Measurements from ENCODE around the gene DRG1. TPM values are rescaled to one million over a fixed set of nuclear protein-coding genes. Genes with fewer than 3 reads are reported as not detected.
A peak's percentile ranks its signal among the peaks of the same experiment; 100 is the strongest.

The DRG1 gene
- total RNA-seq, 1 donor from 2014 or later = 80.5 TPM

DNA sequence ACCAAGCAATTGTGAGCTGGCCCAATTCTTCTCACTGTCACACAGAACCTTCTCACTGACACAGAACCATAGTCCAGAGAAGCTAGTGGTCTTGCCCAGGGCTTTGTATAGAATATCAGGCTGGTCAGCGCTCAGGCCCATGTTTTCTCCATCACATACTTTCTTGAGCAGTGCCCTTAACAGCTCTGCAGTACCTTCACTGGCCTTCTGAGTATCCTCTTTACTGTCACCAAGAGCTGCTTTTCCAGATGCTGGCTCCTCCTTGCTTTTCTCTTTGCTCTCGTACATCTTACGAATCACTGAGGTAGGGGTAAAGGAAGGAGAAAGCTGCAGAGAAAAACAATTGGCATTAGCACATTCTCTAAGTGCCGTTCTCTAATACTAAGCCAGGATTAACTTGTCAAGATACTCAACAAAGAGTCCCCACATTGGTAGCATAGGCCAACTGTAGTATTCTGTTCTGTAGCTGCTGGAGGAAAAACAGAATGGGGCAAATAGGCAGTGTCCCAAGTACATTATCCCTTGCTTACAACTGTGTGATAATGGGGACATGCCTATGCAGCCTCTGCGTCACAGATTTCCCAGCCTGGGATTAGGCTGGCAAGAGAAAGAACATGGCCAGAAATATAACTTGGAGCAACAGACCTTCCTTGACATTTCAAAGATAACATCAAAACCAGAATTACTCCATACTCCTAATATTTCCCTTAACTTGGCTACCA lies 43.5 kb downstream of the DRG1 start:
- H3K36me3 Mint-ChIP-seq (ENCODE audit: low read depth) = peaks cover 19% of the 10 kb centered on the region
- H3K27me3 Mint-ChIP-seq (ENCODE audit: low read depth) = no peaks in the 10 kb centered on the region
- no peak overlapping the region for H3K4me3 Mint-ChIP-seq
- peak overlapping the region; percentile 29 for H3K27ac Mint-ChIP-seq (ENCODE audit: unreplicated experiment)
- H3K9me3 Mint-ChIP-seq = no peaks in the 10 kb centered on the region
- TF ChIP-seq, protein P1, sequence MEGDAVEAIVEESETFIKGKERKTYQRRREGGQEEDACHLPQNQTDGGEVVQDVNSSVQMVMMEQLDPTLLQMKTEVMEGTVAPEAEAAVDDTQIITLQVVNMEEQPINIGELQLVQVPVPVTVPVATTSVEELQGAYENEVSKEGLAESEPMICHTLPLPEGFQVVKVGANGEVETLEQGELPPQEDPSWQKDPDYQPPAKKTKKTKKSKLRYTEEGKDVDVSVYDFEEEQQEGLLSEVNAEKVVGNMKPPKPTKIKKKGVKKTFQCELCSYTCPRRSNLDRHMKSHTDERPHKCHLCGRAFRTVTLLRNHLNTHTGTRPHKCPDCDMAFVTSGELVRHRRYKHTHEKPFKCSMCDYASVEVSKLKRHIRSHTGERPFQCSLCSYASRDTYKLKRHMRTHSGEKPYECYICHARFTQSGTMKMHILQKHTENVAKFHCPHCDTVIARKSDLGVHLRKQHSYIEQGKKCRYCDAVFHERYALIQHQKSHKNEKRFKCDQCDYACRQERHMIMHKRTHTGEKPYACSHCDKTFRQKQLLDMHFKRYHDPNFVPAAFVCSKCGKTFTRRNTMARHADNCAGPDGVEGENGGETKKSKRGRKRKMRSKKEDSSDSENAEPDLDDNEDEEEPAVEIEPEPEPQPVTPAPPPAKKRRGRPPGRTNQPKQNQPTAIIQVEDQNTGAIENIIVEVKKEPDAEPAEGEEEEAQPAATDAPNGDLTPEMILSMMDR (conservative IDR thresholded peaks at IDR 0.05) = no peak
- DNase-seq (ENCODE audit: low read depth, low spot score) = no peak
- no peaks in the 10 kb centered on the region for H3K4me1 Mint-ChIP-seq

DNA sequence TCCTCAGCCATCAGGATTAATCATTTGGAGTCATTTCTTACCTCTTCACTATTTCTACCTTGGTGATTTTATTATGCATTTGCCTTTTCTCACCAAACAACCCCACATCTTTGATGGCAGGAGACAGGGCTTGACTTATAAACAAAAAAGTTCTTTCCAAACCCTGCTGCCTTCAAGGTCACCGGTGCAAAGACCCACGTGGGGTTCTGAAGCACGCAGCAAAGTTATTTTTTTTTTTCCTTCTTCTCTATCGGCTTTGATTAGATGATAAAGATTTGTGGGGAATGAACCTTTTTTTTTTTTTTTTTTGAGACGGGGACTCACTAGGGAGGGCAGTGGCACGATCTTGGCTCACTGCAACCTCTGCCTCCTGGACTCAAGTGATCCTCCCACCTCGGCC lies 44.1 kb downstream of the DRG1 start:
- DNase-seq (ENCODE audit: low read depth, low spot score) = no peak
- Mint-ChIP-seq H3K27ac (ENCODE audit: unreplicated experiment) (no peak overlapping the region), H3K4me3 (no peak overlapping the region), H3K27me3 (ENCODE audit: low read depth) (no peaks in the 10 kb centered on the region), H3K36me3 (ENCODE audit: low read depth) (peaks cover 19% of the 10 kb centered on the region), H3K4me1 (no peaks in the 10 kb centered on the region), H3K9me3 (no peaks in the 10 kb centered on the region)
- TF ChIP-seq, protein P1 (conservative IDR thresholded peaks at IDR 0.05) = no peak

DNA sequence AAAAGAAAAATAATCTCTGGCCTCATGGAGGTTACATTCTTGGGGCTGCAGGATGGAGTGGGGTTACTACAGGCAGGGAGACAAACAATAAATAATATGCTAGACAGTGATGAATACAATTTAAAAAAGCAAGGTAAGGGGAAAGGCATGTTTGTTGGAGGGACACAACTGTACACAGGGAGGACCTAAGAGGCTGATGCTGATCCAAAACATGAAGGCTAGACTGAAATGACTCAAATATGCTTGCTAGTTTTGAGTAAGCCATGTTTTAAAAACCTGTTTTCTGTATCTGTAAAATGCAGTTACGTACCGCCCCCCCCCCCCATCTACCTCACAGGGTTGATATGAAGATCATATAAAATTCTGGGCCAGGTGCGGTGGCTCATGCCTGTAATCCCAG lies 46.2 kb downstream of the DRG1 start:
- H3K4me3 Mint-ChIP-seq = no peak overlapping the region
- H3K27ac Mint-ChIP-seq (ENCODE audit: unreplicated experiment) = no peak overlapping the region
- no peaks in the 10 kb centered on the region for H3K27me3 Mint-ChIP-seq (ENCODE audit: low read depth)
- no peaks in the 10 kb centered on the region for H3K9me3 Mint-ChIP-seq
- H3K4me1 Mint-ChIP-seq = no peaks in the 10 kb centered on the region
- H3K36me3 Mint-ChIP-seq (ENCODE audit: low read depth) = peaks cover 19% of the 10 kb centered on the region
- no peak for DNase-seq (ENCODE audit: low read depth, low spot score)
- TF ChIP-seq, protein P1 (conservative IDR thresholded peaks at IDR 0.05) = no peak

DNA sequence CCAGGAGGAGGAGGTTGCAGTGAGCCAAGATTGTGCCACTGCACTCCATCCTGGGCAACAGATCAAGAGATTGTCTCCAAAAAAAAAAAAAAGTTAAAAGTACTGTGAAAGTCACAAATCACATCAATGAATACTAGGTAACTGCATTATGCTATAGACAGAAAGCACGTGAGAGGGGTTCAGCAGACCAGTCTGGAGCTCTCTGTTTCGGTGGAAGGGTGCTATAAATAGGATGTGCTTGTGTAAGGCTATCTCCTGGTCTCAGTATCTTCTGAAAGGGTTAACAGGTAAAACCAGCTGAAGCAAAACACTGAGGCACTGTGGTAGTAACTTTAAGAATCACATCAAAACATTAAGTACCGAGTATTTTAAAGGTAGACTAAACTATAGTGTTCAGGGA lies 46.8 kb downstream of the DRG1 start:
- DNase-seq (ENCODE audit: low read depth, low spot score) = no peak
- Mint-ChIP-seq H3K9me3 (no peaks in the 10 kb centered on the region), H3K4me3 (no peak overlapping the region), H3K27ac (ENCODE audit: unreplicated experiment) (no peak overlapping the region), H3K36me3 (ENCODE audit: low read depth) (peaks cover 19% of the 10 kb centered on the region), H3K27me3 (ENCODE audit: low read depth) (no peaks in the 10 kb centered on the region), H3K4me1 (no peaks in the 10 kb centered on the region)
- TF ChIP-seq, protein P1 (conservative IDR thresholded peaks at IDR 0.05) = no peak

DNA sequence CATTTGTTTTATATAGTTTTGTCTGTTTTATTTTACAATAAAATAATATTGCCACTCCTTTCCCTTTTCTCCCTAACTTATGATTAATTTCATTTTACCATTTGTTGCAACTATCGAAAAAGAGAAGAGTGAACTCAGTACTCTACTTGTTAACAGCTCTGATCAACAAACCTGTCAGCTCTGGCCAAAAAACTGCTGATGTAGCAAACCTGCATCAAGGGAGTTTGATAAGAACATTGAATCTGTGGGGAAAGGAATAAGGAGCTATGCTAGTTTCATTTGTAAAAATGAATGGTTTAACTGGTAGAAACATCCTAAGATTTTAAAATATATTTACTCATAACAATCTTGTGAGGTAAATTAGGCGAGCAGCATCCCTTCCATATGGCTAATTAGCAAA lies 47.4 kb downstream of the DRG1 start:
- DNase-seq (ENCODE audit: low read depth, low spot score) = no peak
- Mint-ChIP-seq H3K9me3 (no peaks in the 10 kb centered on the region), H3K27me3 (ENCODE audit: low read depth) (no peaks in the 10 kb centered on the region), H3K36me3 (ENCODE audit: low read depth) (peaks cover 21% of the 10 kb centered on the region), H3K27ac (ENCODE audit: unreplicated experiment) (no peak overlapping the region), H3K4me1 (no peaks in the 10 kb centered on the region), H3K4me3 (no peak overlapping the region)
- TF ChIP-seq, protein P1 (conservative IDR thresholded peaks at IDR 0.05) = no peak
